GM19438 (cell line): ENCODE data around the gene LAMTOR2.
"Not testable (repeated sequence)": the region's sequence is repeated elsewhere in the genome, so short reads cannot be mapped to it uniquely, and the experiment has no call there.

Experiments
- ATAC-seq: cut with Tn5 transposase; IDR thresholded peaks from one replicate; pipeline ENCODE4 v1.9.1; 2021; ENCODE audit warnings: low read depth; ENCODE audit not compliant: unreplicated experiment

Gene LAMTOR2

GRCh38 chr1:156051011-156051725 is 3.4 kb upstream of the LAMTOR2 start:
- no peak for ATAC-seq

GRCh38 chr1:156052862-156053767 is 1.5 kb upstream of the LAMTOR2 start:
- ATAC-seq: no peak

GRCh38 chr1:156053768-156054499 is 648 bp upstream of the LAMTOR2 start, which contains the start of gene UBQLN4:
TSS of gene UBQLN4 (minus strand) at chr1:156053798. CDS start at chr1:156053701, 97 bp downstream.
- ATAC-seq: no peak

- ATAC-seq: no peak
Observed at GRCh38 chr1:156055281-156056048, 883 bp downstream of the LAMTOR2 start.

GRCh38 chr1:156056326-156056849 is 1.8 kb downstream of the LAMTOR2 start:
- no peak for ATAC-seq

- ATAC-seq: no peak
Observed at GRCh38 chr1:156060937-156061636, 6.5 kb downstream of the LAMTOR2 start, which contains the start of gene RAB25. TSS of gene RAB25 (plus strand) at chr1:156061160. CDS start at chr1:156061401, 241 bp downstream.

GRCh38 chr1:156062189-156062588 is 7.6 kb downstream of the LAMTOR2 start:
- no peak for ATAC-seq

GRCh38 chr1:156063997-156064285 is 9.4 kb downstream of the LAMTOR2 start:
- ATAC-seq: no peak

GRCh38 chr1:156064615-156065014 is 10.0 kb downstream of the LAMTOR2 start:
- ATAC-seq: no peak

- ATAC-seq: no peak
Observed at GRCh38 chr1:156065212-156065611, 10.6 kb downstream of the LAMTOR2 start.

GRCh38 chr1:156065871-156066270 is 11.3 kb downstream of the LAMTOR2 start:
- no peak for ATAC-seq

- no peak for ATAC-seq
Observed at GRCh38 chr1:156067262-156067661, 12.7 kb downstream of the LAMTOR2 start.

GRCh38 chr1:156069490-156070455 is 15.2 kb downstream of the LAMTOR2 start:
- ATAC-seq: no peak

- no peak for ATAC-seq
Observed at GRCh38 chr1:156070548-156070947, 16.0 kb downstream of the LAMTOR2 start.

- not testable (repeated sequence) for ATAC-seq
Observed at GRCh38 chr1:156071332-156071816, 16.8 kb downstream of the LAMTOR2 start.

- ATAC-seq: no peak
Observed at GRCh38 chr1:156072251-156072650, 17.7 kb downstream of the LAMTOR2 start.

GRCh38 chr1:156073110-156073687 is 18.6 kb downstream of the LAMTOR2 start:
- ATAC-seq: no peak

GRCh38 chr1:156073740-156074139 is 19.2 kb downstream of the LAMTOR2 start:
- no peak for ATAC-seq
